ENCODE measurements around the gene CHCHD6. TPM values are rescaled to one million over a fixed set of nuclear protein-coding genes. Genes with fewer than 3 reads are reported as not detected.

Gene CHCHD6
- total RNA-seq, 1 experiment from 2014 or later: 36.3 TPM

GRCh38 chr3:126938520-126939337, 234.7 kb downstream of the CHCHD6 start:
- no peaks in the 10 kb centered on the region for H4K20me1 ChIP-seq (ENCODE audit: insufficient read depth)
- H3K27ac ChIP-seq (ENCODE audit: low read depth, low read length): no peak overlapping the region
- ChIA-PET POLR2A (interaction anchor here (0.8 kb wide), 1 partner anchor 11 kb away, joined by 3 read pairs; no protein-coding TSS in a partner anchor), RAD21 (ENCODE audit: low non-redundant PET in 1 of 2, low total read pairs in 2 of 2, uncharacterized antibody in 2 of 2, unreplicated experiment in 2 of 2) (no interaction called here), CTCF (no interaction called here)
- DNase-seq (ENCODE audit: low read depth, low spot score): no peak
- TF ChIP-seq REST (IDR thresholded peaks at IDR 0.05; ENCODE audit: low read depth) (no peak), CBX3 (IDR thresholded peaks at IDR 0.05; ENCODE audit: low read depth) (no peak), FOSL1 (IDR thresholded peaks at IDR 0.05; ENCODE audit: low read depth) (no peak), ZFX (IDR thresholded peaks at IDR 0.05) (no peak), POLR2AphosphoS5 (IDR thresholded peaks at IDR 0.05; ENCODE audit: low read depth, low read length) (no peak), YY1 (IDR thresholded peaks at IDR 0.05; ENCODE audit: extremely low read depth, insufficient replicate concordance, low read depth, low read length) (no peak), SRF (IDR thresholded peaks at IDR 0.05; ENCODE audit: low read depth) (no peak), ZBTB33 (IDR thresholded peaks at IDR 0.05; ENCODE audit: extremely low read depth, insufficient replicate concordance, low read length) (no peak), EZH2 (IDR thresholded peaks at IDR 0.05) (no peak), SIN3A (IDR thresholded peaks at IDR 0.05; ENCODE audit: low read depth) (no peak), JUND (IDR thresholded peaks at IDR 0.05) (no peak), CTCF (IDR thresholded peaks at IDR 0.05 in 2 of 3, conservative IDR thresholded peaks at IDR 0.05 in 1 of 3; ENCODE audit: borderline replicate concordance in 1 of 3, insufficient read depth in 1 of 3, low read depth in 2 of 3, low read length in 2 of 3) (no peak), POLR2A (IDR thresholded peaks at IDR 0.05; ENCODE audit: borderline replicate concordance, extremely low read depth, insufficient read depth, insufficient read length) (no peak), ZNF274 (IDR thresholded peaks at IDR 0.05; ENCODE audit: low read depth, low read length) (no peak)
- no peaks in the 10 kb centered on the region for H3K36me3 ChIP-seq (ENCODE audit: control insufficient read depth in 1 of 2, insufficient read depth in 2 of 2, low read length in 2 of 2)
- no peaks in the 10 kb centered on the region for H3K4me1 ChIP-seq (ENCODE audit: control insufficient read depth in 1 of 2, insufficient read depth in 2 of 2, low read length in 2 of 2)
- H3K79me2 ChIP-seq (ENCODE audit: insufficient read depth, low read length): no peaks in the 10 kb centered on the region
- no peak overlapping the region for H3K9ac ChIP-seq (ENCODE audit: low read length)
- H3K9me2 ChIP-seq (ENCODE audit: insufficient read depth): no peaks in the 10 kb centered on the region
- no peaks in the 10 kb centered on the region for H3K27me3 ChIP-seq (ENCODE audit: insufficient read depth, low read length)
- ATAC-seq: no peak
- no peak overlapping the region for H3K4me2 ChIP-seq (ENCODE audit: low read length)
- no peak overlapping the region for H3K4me3 ChIP-seq (replicated peaks in 1 of 2; ENCODE audit: low read depth in 1 of 2, low read length in 2 of 2)
- no peak overlapping the region for H2AFZ ChIP-seq (ENCODE audit: low read depth, low read length, poor library complexity, severe bottlenecking)
- BruUV-seq (replicated peaks): no TSS peak
- H3K9me3 ChIP-seq (ENCODE audit: control insufficient read depth in 1 of 2, insufficient read depth in 1 of 2, low read depth in 1 of 2, low read length in 2 of 2): no peaks in the 10 kb centered on the region
- intact Hi-C loops (cut with micrococcal nuclease): no loop called here

All from HCT116 (cell line).